Uterus (tissue), 2 donors: ENCODE measurements around the gene RBMS3.

Experiments used
- CTCF ChIP-seq, 4 experiments: fragments of 200-600 bp in 2 of 4; fragments of 450-650 bp in 2 of 4; sonication (generic) in 2 of 4; IDR thresholded peaks; one replicate each; pipeline ENCODE4 v1.5.1; 2016 to 2019; ENCODE audit warnings: antibody characterized with exemption in 4 of 4, mild to moderate bottlenecking in 2 of 4, moderate library complexity in 1 of 4
- POLR2A ChIP-seq, 2 donors: fragments of 450-650 bp; IDR thresholded peaks; one replicate each; pipeline ENCODE4 v1.6.1; 2016; ENCODE audit warnings: antibody characterized with exemption in 2 of 2, mild to moderate bottlenecking in 1 of 2, moderate library complexity in 1 of 2

GRCh38 chr3:29263476-29263875 lies 17.4 kb upstream of the RBMS3 start:
- TF ChIP-seq POLR2A (IDR thresholded peaks at IDR 0.05) (no peak), CTCF (IDR thresholded peaks at IDR 0.05) (no peak)
